ENCODE results near the gene TNS4.

DNA sequence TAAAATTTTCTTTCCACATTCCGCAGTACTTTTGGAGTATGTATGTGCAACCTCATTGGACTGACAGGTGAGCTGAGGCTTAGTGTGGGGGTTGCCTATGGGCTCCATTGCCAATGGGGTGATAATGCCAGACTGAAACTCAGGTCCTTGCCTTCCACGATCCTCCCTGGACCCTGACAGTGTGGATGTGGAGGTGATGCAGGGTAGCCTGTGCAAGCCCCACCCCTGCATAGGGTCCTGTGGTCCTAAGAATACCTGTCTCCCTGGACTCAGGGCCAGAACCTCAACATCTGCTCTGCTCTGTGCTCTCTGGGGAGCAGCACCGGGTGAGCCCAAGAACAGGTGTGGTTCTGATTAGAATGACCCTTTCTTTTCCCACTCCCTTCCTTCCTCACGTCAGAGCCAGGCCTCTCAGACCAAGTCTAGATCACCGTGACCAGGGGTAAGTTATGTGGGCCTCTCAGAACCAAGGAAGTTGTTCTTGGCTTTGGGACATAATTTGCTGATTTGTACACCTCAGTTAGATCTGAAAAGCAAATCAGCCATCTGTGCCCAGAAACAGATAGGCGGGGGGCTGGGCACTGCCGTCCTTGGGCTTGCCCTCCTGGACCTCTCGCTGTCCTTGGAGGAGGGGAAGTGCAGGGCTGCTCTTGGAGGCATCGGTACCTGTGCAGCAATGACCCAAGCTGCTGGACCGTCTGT, 8.4 kb upstream of the TNS4 start:
- no peak for TF ChIP-seq TCF12 (IDR thresholded peaks at IDR 0.05; ENCODE audit: low read depth)
- TF ChIP-seq, protein P1, sequence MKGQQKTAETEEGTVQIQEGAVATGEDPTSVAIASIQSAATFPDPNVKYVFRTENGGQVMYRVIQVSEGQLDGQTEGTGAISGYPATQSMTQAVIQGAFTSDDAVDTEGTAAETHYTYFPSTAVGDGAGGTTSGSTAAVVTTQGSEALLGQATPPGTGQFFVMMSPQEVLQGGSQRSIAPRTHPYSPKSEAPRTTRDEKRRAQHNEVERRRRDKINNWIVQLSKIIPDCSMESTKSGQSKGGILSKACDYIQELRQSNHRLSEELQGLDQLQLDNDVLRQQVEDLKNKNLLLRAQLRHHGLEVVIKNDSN (IDR thresholded peaks at IDR 0.05): no peak
- TF ChIP-seq YY1 (IDR thresholded peaks at IDR 0.05; ENCODE audit: low read depth): no peak
- no peak for TF ChIP-seq TAF1 (IDR thresholded peaks at IDR 0.05; ENCODE audit: low read depth)
- TF ChIP-seq RAD21 (IDR thresholded peaks at IDR 0.05; ENCODE audit: low read depth): no peak
- TF ChIP-seq EP300 (IDR thresholded peaks at IDR 0.05; ENCODE audit: borderline replicate concordance): no peak
- no peak for TF ChIP-seq NFIC (IDR thresholded peaks at IDR 0.05)
- no peak for TF ChIP-seq FOXM1 (IDR thresholded peaks at IDR 0.05; ENCODE audit: borderline replicate concordance, low read depth)
- TF ChIP-seq CEBPB (IDR thresholded peaks at IDR 0.05): no peak
- TF ChIP-seq, protein P2, sequence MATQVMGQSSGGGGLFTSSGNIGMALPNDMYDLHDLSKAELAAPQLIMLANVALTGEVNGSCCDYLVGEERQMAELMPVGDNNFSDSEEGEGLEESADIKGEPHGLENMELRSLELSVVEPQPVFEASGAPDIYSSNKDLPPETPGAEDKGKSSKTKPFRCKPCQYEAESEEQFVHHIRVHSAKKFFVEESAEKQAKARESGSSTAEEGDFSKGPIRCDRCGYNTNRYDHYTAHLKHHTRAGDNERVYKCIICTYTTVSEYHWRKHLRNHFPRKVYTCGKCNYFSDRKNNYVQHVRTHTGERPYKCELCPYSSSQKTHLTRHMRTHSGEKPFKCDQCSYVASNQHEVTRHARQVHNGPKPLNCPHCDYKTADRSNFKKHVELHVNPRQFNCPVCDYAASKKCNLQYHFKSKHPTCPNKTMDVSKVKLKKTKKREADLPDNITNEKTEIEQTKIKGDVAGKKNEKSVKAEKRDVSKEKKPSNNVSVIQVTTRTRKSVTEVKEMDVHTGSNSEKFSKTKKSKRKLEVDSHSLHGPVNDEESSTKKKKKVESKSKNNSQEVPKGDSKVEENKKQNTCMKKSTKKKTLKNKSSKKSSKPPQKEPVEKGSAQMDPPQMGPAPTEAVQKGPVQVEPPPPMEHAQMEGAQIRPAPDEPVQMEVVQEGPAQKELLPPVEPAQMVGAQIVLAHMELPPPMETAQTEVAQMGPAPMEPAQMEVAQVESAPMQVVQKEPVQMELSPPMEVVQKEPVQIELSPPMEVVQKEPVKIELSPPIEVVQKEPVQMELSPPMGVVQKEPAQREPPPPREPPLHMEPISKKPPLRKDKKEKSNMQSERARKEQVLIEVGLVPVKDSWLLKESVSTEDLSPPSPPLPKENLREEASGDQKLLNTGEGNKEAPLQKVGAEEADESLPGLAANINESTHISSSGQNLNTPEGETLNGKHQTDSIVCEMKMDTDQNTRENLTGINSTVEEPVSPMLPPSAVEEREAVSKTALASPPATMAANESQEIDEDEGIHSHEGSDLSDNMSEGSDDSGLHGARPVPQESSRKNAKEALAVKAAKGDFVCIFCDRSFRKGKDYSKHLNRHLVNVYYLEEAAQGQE (IDR thresholded peaks at IDR 0.05; ENCODE audit: low read depth): no peak
- TF ChIP-seq, protein P3, sequence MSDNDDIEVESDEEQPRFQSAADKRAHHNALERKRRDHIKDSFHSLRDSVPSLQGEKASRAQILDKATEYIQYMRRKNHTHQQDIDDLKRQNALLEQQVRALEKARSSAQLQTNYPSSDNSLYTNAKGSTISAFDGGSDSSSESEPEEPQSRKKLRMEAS (IDR thresholded peaks at IDR 0.05): no peak
- TF ChIP-seq TEAD4 (IDR thresholded peaks at IDR 0.05): no peak
